ENCODE measurements around the gene ITGA11. TPM values are rescaled to one million over a fixed set of nuclear protein-coding genes. Genes with fewer than 3 reads are reported as not detected.

The ITGA11 gene
- total and polyA plus RNA-seq, 2 experiments from 2014 or later, result 0.03 to 0.40 TPM

DNA sequence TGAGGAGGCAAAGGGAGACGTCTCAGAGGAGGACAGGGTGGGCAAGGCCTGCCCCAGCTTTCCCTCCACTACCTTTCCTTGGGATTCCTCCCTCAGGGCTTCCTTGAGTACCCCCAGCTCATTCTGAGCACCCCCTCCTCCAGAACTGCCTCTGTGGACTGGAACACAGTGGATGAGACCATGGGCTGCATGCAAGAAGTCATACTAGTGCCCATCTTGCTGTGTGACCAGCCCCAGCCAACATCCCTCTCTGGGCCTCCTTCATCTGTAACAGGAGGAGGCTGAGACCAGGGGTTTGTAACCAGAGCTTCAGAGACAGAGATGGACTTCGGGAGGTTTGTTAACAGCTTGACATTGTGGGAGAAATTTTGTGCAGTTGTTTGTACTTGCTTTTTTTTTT lies 128.8 kb downstream of the ITGA11 start:
- H3K4me3 ChIP-seq, result no peak overlapping the region
- no peaks in the 10 kb centered on the region; the same call in 2 of the 3 replicates for H3K36me3 Mint-ChIP-seq (ENCODE audit: low read depth)
- peaks cover 9% of the 10 kb centered on the region for H3K27me3 Mint-ChIP-seq (ENCODE audit: insufficient read depth, low read depth, poor library complexity)
- H3K4me1 ChIP-seq (ENCODE audit: insufficient read depth), result peaks cover 33% of the 10 kb centered on the region
- peaks cover 18% of the 10 kb centered on the region for H3F3A ChIP-seq (replicated peaks; ENCODE audit: low read depth)
- TF ChIP-seq NANOG (IDR thresholded peaks at IDR 0.05; ENCODE audit: borderline replicate concordance) (no peak), JUNB (IDR thresholded peaks at IDR 0.05; ENCODE audit: unreplicated experiment) (no peak)
- TF ChIP-seq, protein P1, sequence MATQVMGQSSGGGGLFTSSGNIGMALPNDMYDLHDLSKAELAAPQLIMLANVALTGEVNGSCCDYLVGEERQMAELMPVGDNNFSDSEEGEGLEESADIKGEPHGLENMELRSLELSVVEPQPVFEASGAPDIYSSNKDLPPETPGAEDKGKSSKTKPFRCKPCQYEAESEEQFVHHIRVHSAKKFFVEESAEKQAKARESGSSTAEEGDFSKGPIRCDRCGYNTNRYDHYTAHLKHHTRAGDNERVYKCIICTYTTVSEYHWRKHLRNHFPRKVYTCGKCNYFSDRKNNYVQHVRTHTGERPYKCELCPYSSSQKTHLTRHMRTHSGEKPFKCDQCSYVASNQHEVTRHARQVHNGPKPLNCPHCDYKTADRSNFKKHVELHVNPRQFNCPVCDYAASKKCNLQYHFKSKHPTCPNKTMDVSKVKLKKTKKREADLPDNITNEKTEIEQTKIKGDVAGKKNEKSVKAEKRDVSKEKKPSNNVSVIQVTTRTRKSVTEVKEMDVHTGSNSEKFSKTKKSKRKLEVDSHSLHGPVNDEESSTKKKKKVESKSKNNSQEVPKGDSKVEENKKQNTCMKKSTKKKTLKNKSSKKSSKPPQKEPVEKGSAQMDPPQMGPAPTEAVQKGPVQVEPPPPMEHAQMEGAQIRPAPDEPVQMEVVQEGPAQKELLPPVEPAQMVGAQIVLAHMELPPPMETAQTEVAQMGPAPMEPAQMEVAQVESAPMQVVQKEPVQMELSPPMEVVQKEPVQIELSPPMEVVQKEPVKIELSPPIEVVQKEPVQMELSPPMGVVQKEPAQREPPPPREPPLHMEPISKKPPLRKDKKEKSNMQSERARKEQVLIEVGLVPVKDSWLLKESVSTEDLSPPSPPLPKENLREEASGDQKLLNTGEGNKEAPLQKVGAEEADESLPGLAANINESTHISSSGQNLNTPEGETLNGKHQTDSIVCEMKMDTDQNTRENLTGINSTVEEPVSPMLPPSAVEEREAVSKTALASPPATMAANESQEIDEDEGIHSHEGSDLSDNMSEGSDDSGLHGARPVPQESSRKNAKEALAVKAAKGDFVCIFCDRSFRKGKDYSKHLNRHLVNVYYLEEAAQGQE (IDR thresholded peaks at IDR 0.05; ENCODE audit: unreplicated experiment), result no peak
- no peak for DNase-seq (ENCODE audit: low spot score)
- H3K27ac Mint-ChIP-seq, result no peak overlapping the region
- no peaks in the 10 kb centered on the region for H3K36me3 ChIP-seq (ENCODE audit: insufficient read depth)
- H3K27ac ChIP-seq (ENCODE audit: low read depth), result no peak overlapping the region
- H2AFZ ChIP-seq, result no peak overlapping the region
- H3K9me3 Mint-ChIP-seq, result no peaks in the 10 kb centered on the region
- H4K20me1 ChIP-seq (replicated peaks; ENCODE audit: insufficient read depth), result no peaks in the 10 kb centered on the region
- H3K79me2 ChIP-seq (replicated peaks; ENCODE audit: insufficient read depth), result no peaks in the 10 kb centered on the region
- ATAC-seq, result no peak
- no peaks in the 10 kb centered on the region for H3K27me3 ChIP-seq (ENCODE audit: insufficient read depth)
- H3K4me3 Mint-ChIP-seq, result no peak overlapping the region
- H3K4me2 ChIP-seq, result no peak overlapping the region
- H3K4me1 Mint-ChIP-seq, result peaks cover 34% of the 10 kb centered on the region
- H3K9me2 ChIP-seq (ENCODE audit: insufficient read depth), result no peaks in the 10 kb centered on the region

DNA sequence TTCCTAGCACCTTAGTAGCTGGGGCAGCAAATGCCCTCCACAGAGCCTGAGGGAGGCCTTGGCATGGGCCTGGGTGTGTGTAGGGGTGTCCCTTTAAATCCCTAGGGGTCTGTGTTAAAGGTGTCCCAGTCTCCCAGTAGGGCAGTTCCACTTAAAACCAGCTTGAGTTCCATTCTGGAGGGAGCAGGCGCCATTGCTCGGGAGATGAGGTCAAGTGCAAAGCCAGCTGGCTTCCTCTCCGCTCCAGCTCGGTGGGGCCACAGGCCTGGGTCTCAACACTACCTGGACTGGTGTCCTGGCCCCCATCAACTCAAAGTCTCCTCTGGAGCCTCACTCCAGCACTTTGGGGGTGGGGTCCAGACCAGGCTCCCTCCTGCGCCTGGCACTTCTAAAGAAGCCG lies 129.2 kb downstream of the ITGA11 start:
- no peak overlapping the region for H3K4me3 Mint-ChIP-seq
- DNase-seq (ENCODE audit: low spot score), result no peak

More for the DNA sequence above, 129.2 kb downstream of the ITGA11 start:
- no peaks in the 10 kb centered on the region for H3K36me3 ChIP-seq (ENCODE audit: insufficient read depth)
- TF ChIP-seq, protein P2, sequence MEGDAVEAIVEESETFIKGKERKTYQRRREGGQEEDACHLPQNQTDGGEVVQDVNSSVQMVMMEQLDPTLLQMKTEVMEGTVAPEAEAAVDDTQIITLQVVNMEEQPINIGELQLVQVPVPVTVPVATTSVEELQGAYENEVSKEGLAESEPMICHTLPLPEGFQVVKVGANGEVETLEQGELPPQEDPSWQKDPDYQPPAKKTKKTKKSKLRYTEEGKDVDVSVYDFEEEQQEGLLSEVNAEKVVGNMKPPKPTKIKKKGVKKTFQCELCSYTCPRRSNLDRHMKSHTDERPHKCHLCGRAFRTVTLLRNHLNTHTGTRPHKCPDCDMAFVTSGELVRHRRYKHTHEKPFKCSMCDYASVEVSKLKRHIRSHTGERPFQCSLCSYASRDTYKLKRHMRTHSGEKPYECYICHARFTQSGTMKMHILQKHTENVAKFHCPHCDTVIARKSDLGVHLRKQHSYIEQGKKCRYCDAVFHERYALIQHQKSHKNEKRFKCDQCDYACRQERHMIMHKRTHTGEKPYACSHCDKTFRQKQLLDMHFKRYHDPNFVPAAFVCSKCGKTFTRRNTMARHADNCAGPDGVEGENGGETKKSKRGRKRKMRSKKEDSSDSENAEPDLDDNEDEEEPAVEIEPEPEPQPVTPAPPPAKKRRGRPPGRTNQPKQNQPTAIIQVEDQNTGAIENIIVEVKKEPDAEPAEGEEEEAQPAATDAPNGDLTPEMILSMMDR (conservative IDR thresholded peaks at IDR 0.05; ENCODE audit: low read depth in 2 of 2), result no peak
- TF ChIP-seq ZNF331 (CRISPR knock-in tag; IDR thresholded peaks at IDR 0.05; ENCODE audit: low read depth) (no peak), STAT1 (IDR thresholded peaks at IDR 0.05; ENCODE audit: unreplicated experiment) (no peak), EZH2 (IDR thresholded peaks at IDR 0.05; ENCODE audit: low read depth, unreplicated experiment) (no peak), ZNF114 (CRISPR knock-in tag; IDR thresholded peaks at IDR 0.05) (no peak), POLR2AphosphoS5 (IDR thresholded peaks at IDR 0.05; ENCODE audit: low read depth) (no peak), CREB1 (CRISPR knock-in tag; IDR thresholded peaks at IDR 0.05; ENCODE audit: low read depth) (no peak), JUNB (IDR thresholded peaks at IDR 0.05; ENCODE audit: unreplicated experiment) (no peak)
- TF ChIP-seq, protein P3, sequence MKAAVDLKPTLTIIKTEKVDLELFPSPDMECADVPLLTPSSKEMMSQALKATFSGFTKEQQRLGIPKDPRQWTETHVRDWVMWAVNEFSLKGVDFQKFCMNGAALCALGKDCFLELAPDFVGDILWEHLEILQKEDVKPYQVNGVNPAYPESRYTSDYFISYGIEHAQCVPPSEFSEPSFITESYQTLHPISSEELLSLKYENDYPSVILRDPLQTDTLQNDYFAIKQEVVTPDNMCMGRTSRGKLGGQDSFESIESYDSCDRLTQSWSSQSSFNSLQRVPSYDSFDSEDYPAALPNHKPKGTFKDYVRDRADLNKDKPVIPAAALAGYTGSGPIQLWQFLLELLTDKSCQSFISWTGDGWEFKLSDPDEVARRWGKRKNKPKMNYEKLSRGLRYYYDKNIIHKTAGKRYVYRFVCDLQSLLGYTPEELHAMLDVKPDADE (IDR thresholded peaks at IDR 0.05), result no peak
- TF ChIP-seq, protein P1 (IDR thresholded peaks at IDR 0.05; ENCODE audit: unreplicated experiment), result no peak
- no peaks in the 10 kb centered on the region for H4K20me1 ChIP-seq (replicated peaks; ENCODE audit: insufficient read depth)
- no peak for ATAC-seq
- H3K27me3 ChIP-seq (ENCODE audit: insufficient read depth), result no peaks in the 10 kb centered on the region
- H3K4me1 ChIP-seq (ENCODE audit: insufficient read depth), result peaks cover 33% of the 10 kb centered on the region
- no peaks in the 10 kb centered on the region for H3K9me2 ChIP-seq (ENCODE audit: insufficient read depth)
- Mint-ChIP-seq H3K9me3 (no peaks in the 10 kb centered on the region), H3K27me3 (ENCODE audit: insufficient read depth, low read depth, poor library complexity) (peaks cover 9% of the 10 kb centered on the region), H3K4me1 (peaks cover 34% of the 10 kb centered on the region), H3K36me3 (ENCODE audit: low read depth) (no peaks in the 10 kb centered on the region; the same call in 2 of the 3 replicates), H3K27ac (no peak overlapping the region)
- H3F3A ChIP-seq (replicated peaks; ENCODE audit: low read depth), result peaks cover 18% of the 10 kb centered on the region
- no peak overlapping the region for H3K4me3 ChIP-seq
- H2AFZ ChIP-seq, result no peak overlapping the region
- no peak overlapping the region for H3K27ac ChIP-seq (ENCODE audit: low read depth)
- H3K4me2 ChIP-seq, result no peak overlapping the region
- no peaks in the 10 kb centered on the region for H3K79me2 ChIP-seq (replicated peaks; ENCODE audit: insufficient read depth)

All from GM23338 (cell line).